NCI-H748 (cell line): Measurements from ENCODE around the gene DMRTA2.

Experiments used
- DNase-seq: peaks from one replicate; lab custom pipeline; 2025; ENCODE audit not compliant: unreplicated experiment; lab: John Stamatoyannopoulos, UW

DMRTA2 gene

GRCh38 chr1:50422946-50423669 lies at the start of gene DMRTA2:
TSS of gene DMRTA2 (minus strand) at chr1:50423443. CDS start at chr1:50421536, 1,907 bp downstream.
- peak; percentile 98 for DNase-seq

GRCh38 chr1:50471967-50472366 lies 48.7 kb upstream of the DMRTA2 start:
- DNase-seq, result no peak

- DNase-seq, result no peak
These were observed 39.7 kb upstream of the DMRTA2 start for GRCh38 chr1:50462964-50463363.

GRCh38 chr1:50458507-50458906 lies 35.3 kb upstream of the DMRTA2 start:
- DNase-seq, result no peak

GRCh38 chr1:50454911-50455310 lies 31.7 kb upstream of the DMRTA2 start:
- no peak for DNase-seq

GRCh38 chr1:50453266-50453665 lies 30.0 kb upstream of the DMRTA2 start:
- peak; percentile 97 for DNase-seq

GRCh38 chr1:50452700-50453099 lies 29.5 kb upstream of the DMRTA2 start:
- DNase-seq, result peak; percentile 27

GRCh38 chr1:50450861-50451653 lies 27.8 kb upstream of the DMRTA2 start:
- DNase-seq, result no peak

- DNase-seq, result no peak
These were observed 24.7 kb upstream of the DMRTA2 start for GRCh38 chr1:50447961-50448360.

- no peak for DNase-seq
These were observed 17.9 kb upstream of the DMRTA2 start for GRCh38 chr1:50441183-50441582.

GRCh38 chr1:50438945-50439344 lies 15.7 kb upstream of the DMRTA2 start:
- DNase-seq, result no peak

- DNase-seq, result no peak
These were observed 13.2 kb upstream of the DMRTA2 start for GRCh38 chr1:50436489-50436888.

- DNase-seq, result no peak
These were observed 6.8 kb upstream of the DMRTA2 start for GRCh38 chr1:50430010-50430405.

- no peak for DNase-seq
These were observed 4.9 kb upstream of the DMRTA2 start for GRCh38 chr1:50427818-50428779.

GRCh38 chr1:50427086-50427817 lies 4.0 kb upstream of the DMRTA2 start:
- no peak for DNase-seq

GRCh38 chr1:50426702-50427085 lies 3.5 kb upstream of the DMRTA2 start:
- no peak for DNase-seq

GRCh38 chr1:50426108-50426700 lies 3.0 kb upstream of the DMRTA2 start:
- DNase-seq, result no peak

GRCh38 chr1:50425376-50426107 lies 2.3 kb upstream of the DMRTA2 start:
- no peak for DNase-seq

GRCh38 chr1:50424884-50425375 lies 1.7 kb upstream of the DMRTA2 start:
- DNase-seq, result no peak
